DMS114 treated with DMSO at 0.1 percent for 48 hours (cell line): ENCODE results near the gene IRS2.
"Not testable (repeated sequence)": the region's sequence is repeated elsewhere in the genome, so short reads cannot be mapped to it uniquely, and the experiment has no call there.

Experiments
- DNase-seq: peaks from one replicate; lab custom pipeline; 2025; ENCODE audit not compliant: unreplicated experiment; lab: John Stamatoyannopoulos, UW

Gene IRS2

DNA sequence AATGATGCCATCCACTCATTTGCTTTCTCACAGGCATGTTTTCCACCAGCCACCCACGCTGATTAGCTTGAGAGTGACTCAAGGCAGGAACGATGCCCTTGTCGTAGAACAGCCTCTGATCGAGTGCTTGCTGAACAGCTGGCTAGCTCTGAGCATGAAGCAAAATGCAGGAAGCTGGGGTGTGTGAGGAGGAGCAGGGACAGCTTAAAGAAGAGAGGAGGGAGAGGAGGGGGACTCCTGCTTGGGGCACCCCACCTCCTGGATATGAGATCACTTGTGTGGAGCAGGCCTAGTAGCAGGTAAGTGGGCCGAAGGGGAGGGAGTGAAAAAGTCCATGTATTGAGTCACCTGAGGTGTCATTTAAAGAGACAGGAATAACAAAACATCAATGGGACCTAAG, 48.8 kb downstream of the IRS2 start:
- DNase-seq, result no peak

GRCh38 chr13:109737046-109737573, 49.3 kb downstream of the IRS2 start:
- DNase-seq, result no peak

DNA sequence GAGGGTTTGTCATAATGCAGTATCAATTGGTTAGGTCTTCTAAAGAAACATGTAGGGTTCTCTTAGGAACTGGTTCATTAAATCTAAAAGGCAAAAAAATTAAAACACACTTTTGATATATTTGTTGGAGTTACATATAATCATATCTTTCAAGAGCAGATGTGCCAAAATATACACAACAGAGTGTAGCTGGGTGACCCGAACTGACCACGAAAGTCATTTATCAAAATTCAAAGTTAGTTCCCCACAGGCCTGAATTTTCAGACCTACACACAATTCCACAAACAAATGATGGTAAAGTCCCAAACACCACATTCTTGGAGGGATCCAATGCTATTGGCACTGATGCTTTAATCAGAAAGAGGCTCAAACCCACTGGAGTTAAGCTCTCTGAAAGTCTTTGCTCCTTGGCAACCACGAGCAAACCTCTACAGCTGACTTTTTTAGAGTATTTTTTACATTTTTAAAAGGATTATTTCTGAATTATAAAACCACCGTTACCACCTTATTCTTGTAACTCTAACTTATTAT, 50.9 kb downstream of the IRS2 start:
- DNase-seq, result no peak

- no peak for DNase-seq
These were observed 52.2 kb downstream of the IRS2 start for GRCh38 chr13:109734002-109734785.

DNA sequence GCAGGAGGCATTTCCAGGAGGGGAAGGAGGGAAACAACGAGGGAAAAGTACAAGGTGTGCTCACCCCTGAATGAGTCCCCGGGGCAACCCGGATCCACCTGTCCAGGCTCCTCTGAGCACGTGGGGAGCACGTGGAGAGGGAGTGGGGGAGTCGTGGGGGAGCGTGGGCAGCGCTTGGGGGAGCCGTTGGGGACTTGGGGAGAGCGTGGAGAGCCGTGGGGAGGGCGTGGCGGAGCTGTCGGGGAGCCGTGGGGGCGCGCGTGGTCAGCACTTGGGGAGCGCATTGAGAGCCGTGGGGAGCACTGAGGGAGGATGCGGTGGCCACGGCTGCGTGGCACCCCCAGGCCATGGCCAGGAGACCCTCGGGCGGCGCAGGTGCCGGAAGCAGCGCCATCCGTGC, 52.8 kb downstream of the IRS2 start:
- DNase-seq, result no peak

- DNase-seq, result not testable (repeated sequence)
These were observed 53.8 kb downstream of the IRS2 start for GRCh38 chr13:109732470-109733170.

DNA sequence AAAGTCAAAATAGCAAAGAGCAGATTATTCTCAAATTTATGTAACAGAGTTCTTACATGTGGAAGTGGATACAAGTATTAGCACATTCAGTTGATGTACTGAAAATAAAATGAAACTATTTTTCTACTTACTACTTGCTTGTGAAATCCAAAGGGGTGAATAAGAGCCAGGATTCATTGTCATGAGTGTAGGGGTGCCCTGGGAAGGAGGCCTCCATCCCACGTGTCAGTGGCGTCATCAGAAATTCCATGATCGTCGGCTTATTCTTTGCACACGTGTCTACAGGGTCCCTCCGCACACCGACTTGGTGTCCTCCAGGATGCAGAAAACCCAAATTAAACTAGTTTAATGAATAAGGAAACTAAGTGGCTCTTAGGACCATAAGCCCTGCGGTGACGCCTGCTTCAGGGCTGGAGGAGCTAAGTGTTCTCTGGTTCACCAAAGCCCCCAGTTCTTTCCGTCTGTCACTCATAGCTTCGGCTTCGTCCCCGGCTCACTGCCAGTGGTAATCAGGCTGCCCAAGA, 55.5 kb downstream of the IRS2 start:
- no peak for DNase-seq

- no peak for DNase-seq
These were observed 57.3 kb downstream of the IRS2 start for GRCh38 chr13:109728791-109729731.

GRCh38 chr13:109728061-109728460, 58.3 kb downstream of the IRS2 start:
- no peak for DNase-seq

GRCh38 chr13:109727251-109727650, 59.1 kb downstream of the IRS2 start:
- no peak for DNase-seq

GRCh38 chr13:109725995-109726637, 60.3 kb downstream of the IRS2 start:
- DNase-seq, result no peak

DNA sequence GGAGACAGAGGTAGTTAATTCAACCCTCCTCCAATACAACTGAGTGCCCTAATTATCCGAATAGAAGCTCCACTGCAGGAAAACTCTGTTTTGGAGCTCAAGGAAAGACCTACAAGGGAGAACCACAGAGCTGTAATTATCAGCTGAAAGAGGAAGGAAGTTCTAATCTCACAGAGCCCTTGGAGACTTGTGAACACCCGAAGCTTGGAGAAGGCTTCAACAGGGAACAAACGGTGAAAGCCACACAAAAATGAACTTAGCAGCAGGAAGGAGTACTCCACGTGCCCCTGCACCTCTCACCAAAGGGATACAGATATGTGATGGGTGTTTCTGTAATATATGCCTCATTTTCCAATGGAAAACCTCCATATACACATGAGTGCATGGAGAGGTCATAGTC, 61.1 kb downstream of the IRS2 start:
- DNase-seq, result no peak

GRCh38 chr13:109724603-109725002, 61.8 kb downstream of the IRS2 start:
- DNase-seq, result no peak

DNA sequence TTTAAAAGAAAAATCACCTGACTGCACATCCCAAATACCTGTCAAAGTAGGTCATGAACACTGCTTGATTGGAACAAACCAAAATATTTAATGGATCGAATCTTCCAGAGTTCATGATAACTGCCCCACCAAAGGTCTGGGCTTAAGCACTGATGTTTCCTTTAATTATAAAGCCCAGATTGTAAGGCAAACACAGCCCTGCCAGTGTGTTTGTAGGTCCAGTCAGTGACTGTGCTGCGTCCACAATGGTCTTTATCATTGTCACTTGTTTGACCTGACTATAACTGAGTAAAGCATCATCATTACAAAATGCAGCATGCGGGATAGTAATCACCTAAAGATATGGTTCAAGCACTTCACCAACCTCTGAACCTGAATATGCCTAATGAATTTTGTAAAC, 63.3 kb downstream of the IRS2 start:
- no peak for DNase-seq

DNA sequence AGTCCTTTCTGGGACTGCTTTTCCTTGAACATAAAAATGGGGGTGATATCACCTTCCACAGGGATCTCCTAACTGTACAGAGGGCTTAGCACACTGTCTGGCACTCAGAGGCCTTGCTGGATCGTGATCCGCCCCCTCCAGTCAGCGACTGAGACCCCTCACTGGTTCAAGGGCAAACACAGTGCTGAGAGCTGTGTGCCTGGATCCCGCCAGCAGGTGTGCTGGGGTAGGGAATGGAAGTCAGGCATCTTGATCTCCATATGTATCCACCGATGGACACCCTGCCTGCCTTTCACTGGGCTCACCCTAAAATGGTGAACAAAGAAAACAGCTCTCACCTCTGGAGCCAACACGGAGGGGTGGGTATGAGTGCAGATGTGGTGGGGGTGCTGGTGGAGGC, 64.3 kb downstream of the IRS2 start:
- DNase-seq, result no peak

- no peak for DNase-seq
These were observed 65.6 kb downstream of the IRS2 start for GRCh38 chr13:109720758-109721184.

GRCh38 chr13:109719962-109720646, 66.3 kb downstream of the IRS2 start:
- DNase-seq, result no peak

DNA sequence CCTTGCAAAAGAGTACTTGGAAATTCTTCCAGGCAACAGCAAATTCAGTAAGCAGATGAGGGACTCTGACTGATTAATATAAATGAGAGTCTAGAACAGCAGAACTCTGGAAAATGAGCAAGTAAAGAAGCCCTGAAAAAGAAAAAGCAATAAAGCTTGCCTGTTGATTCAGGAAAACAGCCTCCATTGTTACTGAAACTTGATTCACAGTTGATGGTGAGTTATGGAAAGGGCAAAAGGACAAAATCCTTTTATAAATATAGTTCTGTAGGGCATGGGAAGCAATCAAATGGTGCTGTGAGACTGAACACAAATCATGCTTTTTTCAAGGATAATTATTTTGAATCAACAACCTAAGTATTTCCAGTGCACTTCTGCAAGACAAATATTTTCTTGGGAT, 67.7 kb downstream of the IRS2 start:
- DNase-seq, result no peak

DNA sequence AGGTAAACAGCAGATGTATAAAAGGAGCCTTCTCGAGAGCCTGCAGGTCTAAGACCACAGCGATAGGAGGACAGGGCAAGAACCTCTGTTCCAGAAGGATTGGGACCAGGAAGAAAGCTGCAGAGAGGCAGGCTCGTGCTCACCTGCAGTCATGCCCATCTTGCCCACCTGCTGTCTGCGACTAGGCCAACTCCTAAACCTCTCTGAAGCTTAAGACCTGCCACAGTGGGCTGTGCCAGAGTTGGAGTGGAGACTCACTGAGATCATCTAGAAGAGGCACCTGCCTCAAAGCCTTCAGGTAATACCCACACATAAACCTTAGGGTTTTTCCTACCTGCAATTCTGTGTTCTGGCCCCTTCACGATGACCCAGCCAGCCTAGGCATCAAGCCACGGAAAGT, 68.7 kb downstream of the IRS2 start:
- DNase-seq, result no peak

DNA sequence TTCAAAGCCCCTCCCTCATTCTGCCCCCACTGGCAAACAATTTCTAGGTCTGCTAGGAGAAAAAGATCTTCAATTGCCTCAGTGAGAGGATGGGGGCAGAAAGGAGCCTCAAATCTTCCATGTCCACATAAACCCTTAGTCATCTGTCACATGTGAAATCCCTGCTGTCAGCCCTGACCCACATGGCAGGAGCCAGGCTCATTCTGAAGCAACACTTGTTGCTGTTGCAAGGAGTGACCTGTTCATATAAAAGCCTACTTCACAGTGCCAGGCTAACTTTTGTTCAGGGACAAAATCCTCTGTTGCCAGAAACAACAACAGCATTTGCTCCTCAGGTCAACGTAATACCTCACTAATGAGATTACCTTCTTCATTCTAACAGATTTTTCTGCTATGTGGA, 70.5 kb downstream of the IRS2 start:
- no peak for DNase-seq
